CMK (cell line): Measurements from ENCODE around the gene HDAC5.
"Not testable (repeated sequence)": the region's sequence is repeated elsewhere in the genome, so short reads cannot be mapped to it uniquely, and the experiment has no call there.

Experiments used
- DNase-seq: peaks from one replicate; pipeline ENCODE4 v3.0.0-alpha.2; 2010; ENCODE audit warnings: low read depth

HDAC5 gene

GRCh38 chr17:44110823-44111633 is 12.4 kb downstream of the HDAC5 start:
- peak; percentile 89 for DNase-seq

- DNase-seq = no peak
These were observed 13.3 kb downstream of the HDAC5 start for GRCh38 chr17:44110011-44110686.

GRCh38 chr17:44109312-44109630 is 14.2 kb downstream of the HDAC5 start:
- DNase-seq = no peak

- no peak for DNase-seq
These were observed 14.8 kb downstream of the HDAC5 start for GRCh38 chr17:44108440-44109311.

- no peak for DNase-seq
These were observed 16.6 kb downstream of the HDAC5 start for GRCh38 chr17:44106801-44107200.

GRCh38 chr17:44105941-44106340 is 17.5 kb downstream of the HDAC5 start:
- no peak for DNase-seq

- no peak for DNase-seq
These were observed 18.0 kb downstream of the HDAC5 start for GRCh38 chr17:44105483-44105882.

- DNase-seq = no peak
These were observed 20.4 kb downstream of the HDAC5 start for GRCh38 chr17:44102849-44103622.

- DNase-seq = not testable (repeated sequence)
These were observed 21.6 kb downstream of the HDAC5 start for GRCh38 chr17:44101858-44102257.

- DNase-seq = no peak
These were observed 26.1 kb downstream of the HDAC5 start for GRCh38 chr17:44097110-44097958.

- peak; percentile 94 for DNase-seq
These were observed 27.6 kb downstream of the HDAC5 start for GRCh38 chr17:44095647-44096496.

GRCh38 chr17:44095388-44095646 is 28.1 kb downstream of the HDAC5 start:
- DNase-seq = no peak

GRCh38 chr17:44094701-44095387 is 28.6 kb downstream of the HDAC5 start:
- DNase-seq = no peak

GRCh38 chr17:44093231-44093900 is 30.1 kb downstream of the HDAC5 start:
- DNase-seq = no peak

- no peak for DNase-seq
These were observed 31.4 kb downstream of the HDAC5 start for GRCh38 chr17:44092051-44092450.

GRCh38 chr17:44091200-44091997 is 32.0 kb downstream of the HDAC5 start:
- DNase-seq = no peak

- DNase-seq = no peak
These were observed 35.2 kb downstream of the HDAC5 start for GRCh38 chr17:44088254-44088653.

- DNase-seq = no peak
These were observed 36.1 kb downstream of the HDAC5 start for GRCh38 chr17:44087319-44087718.
